Thymus (tissue), 11 donors: ENCODE results near the gene TEX101. TPM values are rescaled to one million over a fixed set of nuclear protein-coding genes. Genes with fewer than 3 reads are reported as not detected.
"Not testable (repeated sequence)": the region's sequence is repeated elsewhere in the genome, so short reads cannot be mapped to it uniquely, and the experiment has no call there.

Source experiments
- DNase-seq, 9 donors: peaks; one replicate each; pipeline ENCODE4 v3.0.0-alpha.2; 2013; ENCODE audit warnings: low spot score in 9 of 9, low read depth in 6 of 9, missing footprints in 1 of 9
- H3K27ac ChIP-seq, 2 donors: one replicate each; pipeline ENCODE4 v1.5.1; 2013; ENCODE audit warnings: control low read depth in 1 of 2, low read depth in 1 of 2, low read length in 1 of 2, mild to moderate bottlenecking in 1 of 2, moderate library complexity in 1 of 2
- H3K27me3 ChIP-seq, 2 donors: one replicate each; pipeline ENCODE4 v1.5.1; 2013; ENCODE audit warnings: low read length in 1 of 2; ENCODE audit not compliant: control insufficient read depth in 2 of 2, insufficient read depth in 1 of 2
- H3K36me3 ChIP-seq, 2 donors: one replicate each; pipeline ENCODE4 v1.5.1; 2013; ENCODE audit warnings: low read length in 1 of 2, mild to moderate bottlenecking in 1 of 2, moderate library complexity in 1 of 2; ENCODE audit not compliant: control insufficient read depth in 2 of 2, insufficient read depth in 2 of 2
- H3K4me1 ChIP-seq, 2 donors: one replicate each; pipeline ENCODE4 v1.5.1; 2013; ENCODE audit warnings: low read length in 2 of 2; ENCODE audit not compliant: control insufficient read depth in 2 of 2, insufficient read depth in 2 of 2
- H3K4me3 ChIP-seq, 2 donors: one replicate each; pipeline ENCODE4 v1.5.1; 2013; ENCODE audit warnings: low read length in 2 of 2, control low read depth in 1 of 2, mild to moderate bottlenecking in 1 of 2
- H3K9me3 ChIP-seq, 2 donors: one replicate each; pipeline ENCODE4 v1.5.1; 2013; ENCODE audit warnings: low read length in 1 of 2, mild to moderate bottlenecking in 1 of 2; ENCODE audit not compliant: control insufficient read depth in 2 of 2, insufficient read depth in 1 of 2
- WGBS: extraction: QIAGEN DNeasy Blood & Tissue Kit; methylation state at CpG from one replicate; pipeline ENCODE4 v1.1.7; 2013; 5-methylcytosine and 5-hydroxymethylcytosine counted together
- polyA plus RNA-seq: library from polyadenylated mRNA; stranded (reverse); fragments of 200-250 nt; gene quantifications from one replicate; pipeline ENCODE4 v1.2.3, GENCODE V29; 2013
- total RNA-seq: library from RNA; stranded (reverse); fragments of 120-200 nt; gene quantifications from one replicate; pipeline ENCODE4 v1.2.4, GENCODE V29; 2013
- donor health status: healthy.

Gene TEX101
- total and polyA plus RNA-seq, 2 donors, result 0.18 to 0.99 TPM

- no peak overlapping the region for H3K27ac ChIP-seq
- H3K4me3 ChIP-seq, result no peak overlapping the region
- no peaks in the 10 kb centered on the region for H3K4me1 ChIP-seq
- H3K36me3 ChIP-seq, result no peaks in the 10 kb centered on the region
- H3K9me3 ChIP-seq, result no peaks in the 10 kb centered on the region
- no peaks in the 10 kb centered on the region for H3K27me3 ChIP-seq
- no peak for DNase-seq
- WGBS, result 94% methylated on average over 7 of the region's 7 CpGs
These were observed 14.7 kb downstream of the TEX101 start for GRCh38 chr19:43429395-43429794.

- no peak for DNase-seq
- WGBS, result 79% methylated on average over 6 of the region's 6 CpGs
- no peaks in the 10 kb centered on the region for H3K36me3 ChIP-seq
- H3K27me3 ChIP-seq, result no peaks in the 10 kb centered on the region
- no peak overlapping the region for H3K27ac ChIP-seq
- no peak overlapping the region for H3K4me3 ChIP-seq
- no peaks in the 10 kb centered on the region for H3K4me1 ChIP-seq
- no peaks in the 10 kb centered on the region for H3K9me3 ChIP-seq
These were observed 15.5 kb downstream of the TEX101 start for GRCh38 chr19:43430142-43430710.

DNA sequence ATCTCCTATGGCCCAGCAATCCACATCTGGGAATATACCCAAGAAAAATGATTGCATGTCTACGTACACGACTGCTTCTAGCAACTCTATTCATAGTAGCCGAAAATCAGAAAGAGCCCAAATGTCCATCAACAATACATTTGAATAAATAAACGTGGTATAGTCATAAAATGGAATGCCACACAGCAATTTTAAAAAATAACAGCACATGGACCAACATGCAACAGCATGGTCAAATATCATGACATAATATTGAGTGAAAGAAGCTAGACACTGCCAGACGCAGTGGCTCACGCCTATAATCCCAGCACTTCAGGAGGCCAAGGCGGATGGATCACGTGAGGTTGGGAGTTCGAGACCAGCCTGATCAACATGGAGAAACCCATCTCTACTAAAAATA lies 16.3 kb downstream of the TEX101 start:
- Histone ChIP-seq H3K36me3 (no peaks in the 10 kb centered on the region), H3K27me3 (no peaks in the 10 kb centered on the region), H3K9me3 (no peaks in the 10 kb centered on the region), H3K4me3 (no peak overlapping the region), H3K4me1 (no peaks in the 10 kb centered on the region), H3K27ac (no peak overlapping the region)
- no peak for DNase-seq
- 95% methylated on average over 9 of the region's 9 CpGs for WGBS

GRCh38 chr19:43433358-43433673 lies 18.6 kb downstream of the TEX101 start:
- H3K27me3 ChIP-seq, result no peaks in the 10 kb centered on the region
- over 99% methylated on average over 2 of the region's 2 CpGs for WGBS
- H3K27ac ChIP-seq, result no peak overlapping the region
- no peaks in the 10 kb centered on the region for H3K36me3 ChIP-seq
- no peak overlapping the region for H3K4me3 ChIP-seq
- H3K4me1 ChIP-seq, result peaks cover 2 to 9% of the 10 kb centered on the region in 2 donors
- no peak for DNase-seq
- no peaks in the 10 kb centered on the region for H3K9me3 ChIP-seq

- no peaks in the 10 kb centered on the region for H3K27me3 ChIP-seq
- H3K36me3 ChIP-seq, result no peaks in the 10 kb centered on the region
- peaks cover 6 to 12% of the 10 kb centered on the region in 2 donors for H3K4me1 ChIP-seq
- H3K27ac ChIP-seq, result no peak overlapping the region
- H3K4me3 ChIP-seq, result no peak overlapping the region
- no peaks in the 10 kb centered on the region for H3K9me3 ChIP-seq
- WGBS, result 98% methylated on average over 6 of the region's 6 CpGs
- no peak for DNase-seq
These were observed 19.0 kb downstream of the TEX101 start for GRCh38 chr19:43433689-43434088.

DNA sequence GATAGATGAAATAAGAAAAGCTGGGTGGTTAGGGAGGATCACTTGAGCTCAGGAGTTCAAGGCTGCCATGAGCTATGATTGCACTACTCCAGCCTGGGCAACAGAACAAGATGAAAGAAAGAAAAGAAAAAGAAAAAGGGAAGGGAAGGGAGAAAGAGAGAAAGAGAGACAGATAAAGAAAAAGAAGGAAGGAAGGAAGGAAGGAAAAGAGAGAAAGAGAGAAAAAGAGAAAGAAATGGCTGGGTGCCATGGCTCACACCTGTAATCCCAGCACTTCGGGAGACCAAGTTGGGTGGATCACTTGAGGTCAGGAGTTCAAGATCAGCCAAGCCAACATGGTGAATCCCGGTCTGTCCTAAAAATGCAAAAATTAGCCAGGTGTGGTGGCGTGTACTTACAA lies 21.1 kb downstream of the TEX101 start:
- no peak overlapping the region for H3K27ac ChIP-seq
- H3K36me3 ChIP-seq, result no peaks in the 10 kb centered on the region
- no peaks in the 10 kb centered on the region for H3K9me3 ChIP-seq
- H3K4me1 ChIP-seq, result peaks cover 8 to 20% of the 10 kb centered on the region in 2 donors
- no peaks in the 10 kb centered on the region for H3K27me3 ChIP-seq
- no peak overlapping the region for H3K4me3 ChIP-seq
- DNase-seq, result no peak
- 93% methylated on average over 3 of the region's 3 CpGs for WGBS

- not testable (repeated sequence) for H3K4me3 ChIP-seq, H3K27ac ChIP-seq, DNase-seq, H3K36me3 ChIP-seq, H3K27me3 ChIP-seq, H3K9me3 ChIP-seq
- WGBS, result 90% methylated on average over 11 of the region's 11 CpGs
- peaks cover 8 to 20% of the 10 kb centered on the region in 2 donors for H3K4me1 ChIP-seq
These were observed 22.6 kb downstream of the TEX101 start for GRCh38 chr19:43437284-43437683.

GRCh38 chr19:43437712-43438111 lies 23.0 kb downstream of the TEX101 start:
- no peak overlapping the region for H3K4me3 ChIP-seq
- WGBS, result 89% methylated on average over 6 of the region's 6 CpGs
- H3K27me3 ChIP-seq, result no peaks in the 10 kb centered on the region
- no peak overlapping the region for H3K27ac ChIP-seq
- H3K4me1 ChIP-seq, result peaks cover 8 to 20% of the 10 kb centered on the region in 2 donors
- no peak for DNase-seq
- H3K36me3 ChIP-seq, result no peaks in the 10 kb centered on the region
- H3K9me3 ChIP-seq, result no peaks in the 10 kb centered on the region

- H3K9me3 ChIP-seq, result no peaks in the 10 kb centered on the region
- no peaks in the 10 kb centered on the region for H3K36me3 ChIP-seq
- no peak overlapping the region for H3K4me3 ChIP-seq
- 68% methylated on average over 9 of the region's 9 CpGs for WGBS
- peak in 1 of 9 donors; percentile 35 for DNase-seq
- H3K27ac ChIP-seq, result peak overlapping the region; percentile 52 to 65
- no peaks in the 10 kb centered on the region for H3K27me3 ChIP-seq
- H3K4me1 ChIP-seq, result peaks cover 8 to 20% of the 10 kb centered on the region in 2 donors
These were observed 23.8 kb downstream of the TEX101 start for GRCh38 chr19:43438291-43439031.
